Measurements from ENCODE around the gene SH3TC1. TPM values are rescaled to one million over a fixed set of nuclear protein-coding genes. Genes with fewer than 3 reads are reported as not detected.

SH3TC1 gene
- total and polyA plus RNA-seq, 4 donors = 6.5 to 34.6 (median 25.8) TPM

GRCh38 chr4:8216443-8217245, 17.6 kb downstream of the SH3TC1 start:
- no peak overlapping the region for H3K27ac ChIP-seq (ENCODE audit: low read depth in 1 of 2, low read length in 2 of 2)
- no peaks in the 10 kb centered on the region for H3K27me3 ChIP-seq (ENCODE audit: control insufficient read depth in 4 of 4, insufficient read depth in 4 of 4, low read length in 3 of 4)
- H3K9ac ChIP-seq (ENCODE audit: low read depth in 1 of 2, low read length in 2 of 2) = no peak overlapping the region
- no peak for DNase-seq (ENCODE audit: low spot score)
- peaks cover 12 to 20% (median 16%) of the 10 kb centered on the region in 4 donors for H3K4me1 ChIP-seq (ENCODE audit: control insufficient read depth in 4 of 4, insufficient read depth in 4 of 4, low read length in 3 of 4)
- no peaks in the 10 kb centered on the region for H3K9me3 ChIP-seq (ENCODE audit: control insufficient read depth in 4 of 4, low read length in 3 of 4)
- H3K36me3 ChIP-seq (ENCODE audit: control insufficient read depth in 4 of 4, insufficient read depth in 3 of 4, low read depth in 1 of 4, low read length in 3 of 4) = peaks cover 15 to 36% (median 20%) of the 10 kb centered on the region in 4 donors
- WGBS = 96% methylated on average over 28 of the region's 28 CpGs
- H3K4me3 ChIP-seq (ENCODE audit: low read depth in 1 of 3, low read length in 3 of 3) = no peak overlapping the region
- TF ChIP-seq FOXA1 (IDR thresholded peaks at IDR 0.05) (no peak), NR2F2 (IDR thresholded peaks at IDR 0.05) (no peak), RAD21 (IDR thresholded peaks at IDR 0.05) (no peak), GABPA (IDR thresholded peaks at IDR 0.05 in 1 of 2, conservative IDR thresholded peaks at IDR 0.05 in 1 of 2) (no peak), ZBTB33 (IDR thresholded peaks at IDR 0.05) (no peak), SP1 (IDR thresholded peaks at IDR 0.05) (no peak), TAF1 (conservative IDR thresholded peaks at IDR 0.05) (no peak), FOXA2 (IDR thresholded peaks at IDR 0.05) (no peak), CTCF (IDR thresholded peaks at IDR 0.05; ENCODE audit: low read depth, low read length, missing input control) (no peak), RXRA (IDR thresholded peaks at IDR 0.05) (no peak), EGR1 (IDR thresholded peaks at IDR 0.05; ENCODE audit: low read depth in 2 of 2) (no peak), HNF4G (IDR thresholded peaks at IDR 0.05) (no peak), HNF4A (conservative IDR thresholded peaks at IDR 0.05) (no peak)
- TF ChIP-seq, protein P1, sequence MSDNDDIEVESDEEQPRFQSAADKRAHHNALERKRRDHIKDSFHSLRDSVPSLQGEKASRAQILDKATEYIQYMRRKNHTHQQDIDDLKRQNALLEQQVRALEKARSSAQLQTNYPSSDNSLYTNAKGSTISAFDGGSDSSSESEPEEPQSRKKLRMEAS (IDR thresholded peaks at IDR 0.05) = no peak
- TF ChIP-seq, protein P2, sequence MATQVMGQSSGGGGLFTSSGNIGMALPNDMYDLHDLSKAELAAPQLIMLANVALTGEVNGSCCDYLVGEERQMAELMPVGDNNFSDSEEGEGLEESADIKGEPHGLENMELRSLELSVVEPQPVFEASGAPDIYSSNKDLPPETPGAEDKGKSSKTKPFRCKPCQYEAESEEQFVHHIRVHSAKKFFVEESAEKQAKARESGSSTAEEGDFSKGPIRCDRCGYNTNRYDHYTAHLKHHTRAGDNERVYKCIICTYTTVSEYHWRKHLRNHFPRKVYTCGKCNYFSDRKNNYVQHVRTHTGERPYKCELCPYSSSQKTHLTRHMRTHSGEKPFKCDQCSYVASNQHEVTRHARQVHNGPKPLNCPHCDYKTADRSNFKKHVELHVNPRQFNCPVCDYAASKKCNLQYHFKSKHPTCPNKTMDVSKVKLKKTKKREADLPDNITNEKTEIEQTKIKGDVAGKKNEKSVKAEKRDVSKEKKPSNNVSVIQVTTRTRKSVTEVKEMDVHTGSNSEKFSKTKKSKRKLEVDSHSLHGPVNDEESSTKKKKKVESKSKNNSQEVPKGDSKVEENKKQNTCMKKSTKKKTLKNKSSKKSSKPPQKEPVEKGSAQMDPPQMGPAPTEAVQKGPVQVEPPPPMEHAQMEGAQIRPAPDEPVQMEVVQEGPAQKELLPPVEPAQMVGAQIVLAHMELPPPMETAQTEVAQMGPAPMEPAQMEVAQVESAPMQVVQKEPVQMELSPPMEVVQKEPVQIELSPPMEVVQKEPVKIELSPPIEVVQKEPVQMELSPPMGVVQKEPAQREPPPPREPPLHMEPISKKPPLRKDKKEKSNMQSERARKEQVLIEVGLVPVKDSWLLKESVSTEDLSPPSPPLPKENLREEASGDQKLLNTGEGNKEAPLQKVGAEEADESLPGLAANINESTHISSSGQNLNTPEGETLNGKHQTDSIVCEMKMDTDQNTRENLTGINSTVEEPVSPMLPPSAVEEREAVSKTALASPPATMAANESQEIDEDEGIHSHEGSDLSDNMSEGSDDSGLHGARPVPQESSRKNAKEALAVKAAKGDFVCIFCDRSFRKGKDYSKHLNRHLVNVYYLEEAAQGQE (IDR thresholded peaks at IDR 0.05) = no peak
- TF ChIP-seq, protein P3, sequence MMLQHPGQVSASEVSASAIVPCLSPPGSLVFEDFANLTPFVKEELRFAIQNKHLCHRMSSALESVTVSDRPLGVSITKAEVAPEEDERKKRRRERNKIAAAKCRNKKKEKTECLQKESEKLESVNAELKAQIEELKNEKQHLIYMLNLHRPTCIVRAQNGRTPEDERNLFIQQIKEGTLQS (IDR thresholded peaks at IDR 0.05) = no peak
